ENCODE results near the gene STK24.

The STK24 gene

GRCh38 chr13:98406971-98407370 lies 169.9 kb downstream of the STK24 start:
- ATAC-seq = no peak
- TF ChIP-seq ZFP3 (CRISPR knock-in tag; IDR thresholded peaks at IDR 0.05) (no peak), ZC3H10 (CRISPR knock-in tag; IDR thresholded peaks at IDR 0.05) (no peak), CREB5 (CRISPR knock-in tag; IDR thresholded peaks at IDR 0.05; ENCODE audit: low read depth) (no peak), ZNF8 (CRISPR knock-in tag; IDR thresholded peaks at IDR 0.05) (no peak), ISL1 (CRISPR knock-in tag; IDR thresholded peaks at IDR 0.05) (no peak), ARNTL (CRISPR knock-in tag; IDR thresholded peaks at IDR 0.05; ENCODE audit: borderline replicate concordance, low read depth) (no peak), ZNF565 (CRISPR knock-in tag; conservative IDR thresholded peaks at IDR 0.05; ENCODE audit: low read depth) (no peak), BACH2 (CRISPR knock-in tag; IDR thresholded peaks at IDR 0.05; ENCODE audit: borderline replicate concordance) (no peak), GLIS3 (CRISPR knock-in tag; IDR thresholded peaks at IDR 0.05) (no peak)

GRCh38 chr13:98406427-98406826 lies 170.5 kb downstream of the STK24 start:
- no peak for ATAC-seq
- no peak for TF ChIP-seq OSR1 (CRISPR knock-in tag; IDR thresholded peaks at IDR 0.05)
- TF ChIP-seq PPARA (CRISPR knock-in tag; IDR thresholded peaks at IDR 0.05; ENCODE audit: borderline replicate concordance) = no peak
- TF ChIP-seq TSHZ2 (CRISPR knock-in tag; IDR thresholded peaks at IDR 0.05) = no peak
- no peak for TF ChIP-seq CSDC2 (CRISPR knock-in tag; IDR thresholded peaks at IDR 0.05)
- TF ChIP-seq TCF4 (CRISPR knock-in tag; IDR thresholded peaks at IDR 0.05; ENCODE audit: borderline replicate concordance) = no peak
- no peak for TF ChIP-seq ZFP3 (CRISPR knock-in tag; IDR thresholded peaks at IDR 0.05)
- no peak for TF ChIP-seq ARNTL (CRISPR knock-in tag; IDR thresholded peaks at IDR 0.05; ENCODE audit: borderline replicate concordance, low read depth)

GRCh38 chr13:98405690-98406344 lies 171.1 kb downstream of the STK24 start:
- TF ChIP-seq ZNF565 (CRISPR knock-in tag; conservative IDR thresholded peaks at IDR 0.05; ENCODE audit: low read depth) (no peak), RARB (CRISPR knock-in tag; IDR thresholded peaks at IDR 0.05) (no peak), TOX (CRISPR knock-in tag; IDR thresholded peaks at IDR 0.05; ENCODE audit: borderline replicate concordance) (no peak), OSR1 (CRISPR knock-in tag; IDR thresholded peaks at IDR 0.05) (no peak), ZFP3 (CRISPR knock-in tag; IDR thresholded peaks at IDR 0.05) (no peak), CSDC2 (CRISPR knock-in tag; IDR thresholded peaks at IDR 0.05) (no peak), POU6F1 (CRISPR knock-in tag; IDR thresholded peaks at IDR 0.05; ENCODE audit: borderline replicate concordance, low read depth) (no peak)
- ATAC-seq = no peak

GRCh38 chr13:98405107-98405571 lies 171.8 kb downstream of the STK24 start:
- ATAC-seq = 0 out of 3 replicates have a peak, but pooled peaks have one; percentile 28
- no peak for TF ChIP-seq ZC3H10 (CRISPR knock-in tag; IDR thresholded peaks at IDR 0.05)
- TF ChIP-seq RARB (CRISPR knock-in tag; IDR thresholded peaks at IDR 0.05) = no peak
- TF ChIP-seq POU6F1 (CRISPR knock-in tag; IDR thresholded peaks at IDR 0.05; ENCODE audit: borderline replicate concordance, low read depth) = no peak
- no peak for TF ChIP-seq SNAI2 (CRISPR knock-in tag; IDR thresholded peaks at IDR 0.05)
- no peak for TF ChIP-seq TOX (CRISPR knock-in tag; IDR thresholded peaks at IDR 0.05; ENCODE audit: borderline replicate concordance)
- TF ChIP-seq ZNF565 (CRISPR knock-in tag; conservative IDR thresholded peaks at IDR 0.05; ENCODE audit: low read depth) = no peak
- no peak for TF ChIP-seq ISL1 (CRISPR knock-in tag; IDR thresholded peaks at IDR 0.05)
- no peak for TF ChIP-seq TCF4 (CRISPR knock-in tag; IDR thresholded peaks at IDR 0.05; ENCODE audit: borderline replicate concordance)
- TF ChIP-seq ZNF70 (CRISPR knock-in tag; IDR thresholded peaks at IDR 0.05) = no peak
- no peak for TF ChIP-seq GLIS3 (CRISPR knock-in tag; IDR thresholded peaks at IDR 0.05)
- TF ChIP-seq CSRNP3 (CRISPR knock-in tag; IDR thresholded peaks at IDR 0.05) = no peak
- no peak for TF ChIP-seq PPARA (CRISPR knock-in tag; IDR thresholded peaks at IDR 0.05; ENCODE audit: borderline replicate concordance)
- TF ChIP-seq ARNTL (CRISPR knock-in tag; IDR thresholded peaks at IDR 0.05; ENCODE audit: borderline replicate concordance, low read depth) = no peak
- TF ChIP-seq CSDC2 (CRISPR knock-in tag; IDR thresholded peaks at IDR 0.05) = no peak
- no peak for TF ChIP-seq OSR1 (CRISPR knock-in tag; IDR thresholded peaks at IDR 0.05)
- no peak for TF ChIP-seq PATZ1 (CRISPR knock-in tag; IDR thresholded peaks at IDR 0.05; ENCODE audit: borderline replicate concordance)
